ENCODE data around the gene SPG7.

DNA sequence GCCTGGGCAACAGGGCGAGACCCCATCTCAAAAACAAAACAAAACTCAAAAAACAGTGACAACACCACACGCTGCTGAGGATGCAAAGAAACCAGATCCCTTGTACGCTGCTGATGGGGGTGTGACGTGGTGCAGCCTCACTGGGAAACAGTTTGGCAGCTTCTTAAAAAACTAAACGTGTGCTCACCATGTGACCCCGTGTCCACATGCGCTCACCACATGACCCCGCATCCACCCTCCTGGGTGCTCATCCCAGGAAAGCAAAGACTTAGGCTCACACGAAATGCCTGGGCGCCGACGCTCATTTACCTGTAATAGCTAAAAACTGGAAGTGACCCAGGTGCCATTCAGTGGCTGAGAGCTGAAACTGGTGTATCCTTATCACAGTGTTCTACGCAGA lies 32.4 kb downstream of the SPG7 start:
- TF ChIP-seq, protein P1, sequence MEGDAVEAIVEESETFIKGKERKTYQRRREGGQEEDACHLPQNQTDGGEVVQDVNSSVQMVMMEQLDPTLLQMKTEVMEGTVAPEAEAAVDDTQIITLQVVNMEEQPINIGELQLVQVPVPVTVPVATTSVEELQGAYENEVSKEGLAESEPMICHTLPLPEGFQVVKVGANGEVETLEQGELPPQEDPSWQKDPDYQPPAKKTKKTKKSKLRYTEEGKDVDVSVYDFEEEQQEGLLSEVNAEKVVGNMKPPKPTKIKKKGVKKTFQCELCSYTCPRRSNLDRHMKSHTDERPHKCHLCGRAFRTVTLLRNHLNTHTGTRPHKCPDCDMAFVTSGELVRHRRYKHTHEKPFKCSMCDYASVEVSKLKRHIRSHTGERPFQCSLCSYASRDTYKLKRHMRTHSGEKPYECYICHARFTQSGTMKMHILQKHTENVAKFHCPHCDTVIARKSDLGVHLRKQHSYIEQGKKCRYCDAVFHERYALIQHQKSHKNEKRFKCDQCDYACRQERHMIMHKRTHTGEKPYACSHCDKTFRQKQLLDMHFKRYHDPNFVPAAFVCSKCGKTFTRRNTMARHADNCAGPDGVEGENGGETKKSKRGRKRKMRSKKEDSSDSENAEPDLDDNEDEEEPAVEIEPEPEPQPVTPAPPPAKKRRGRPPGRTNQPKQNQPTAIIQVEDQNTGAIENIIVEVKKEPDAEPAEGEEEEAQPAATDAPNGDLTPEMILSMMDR (IDR thresholded peaks at IDR 0.05): no peak
- no peak for TF ChIP-seq POLR2A (IDR thresholded peaks at IDR 0.05)

Data from heart left ventricle (tissue), 13 donors.